ENCODE measurements around the gene GALNT15.

GALNT15 gene

DNA sequence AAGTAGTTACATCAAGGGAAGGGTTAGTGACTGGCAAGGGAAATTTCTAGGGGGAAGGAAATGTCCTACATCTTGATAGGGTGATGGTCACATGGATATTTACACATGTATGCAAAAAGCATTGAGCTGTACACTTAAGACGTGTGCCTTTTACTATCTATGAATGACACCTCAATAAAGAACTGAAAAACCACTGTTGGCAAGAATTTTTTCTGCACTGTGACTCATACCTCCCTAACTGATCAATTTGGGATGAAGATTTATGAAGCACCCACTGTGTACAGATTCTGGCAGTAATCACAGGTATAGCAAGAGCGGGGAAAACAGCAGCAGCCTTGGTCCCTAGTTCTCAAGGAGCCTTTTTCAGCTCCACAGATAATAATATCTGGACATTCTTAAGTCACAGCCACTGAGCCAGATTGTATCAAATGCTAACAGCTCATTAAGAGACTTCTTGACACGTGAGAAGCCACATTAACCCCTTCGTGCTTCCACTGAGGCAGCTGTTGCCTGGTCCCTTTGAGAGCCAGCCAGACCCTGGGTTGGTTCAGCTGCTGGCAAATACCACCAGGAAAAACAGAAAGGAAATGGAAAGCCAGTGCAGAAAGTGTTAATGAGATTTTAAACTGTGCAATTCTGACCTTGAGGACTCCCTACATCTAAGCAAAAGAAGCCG, 32.0 kb upstream of the GALNT15 start:
- no peak for DNase-seq (ENCODE audit: low read depth)

DNA sequence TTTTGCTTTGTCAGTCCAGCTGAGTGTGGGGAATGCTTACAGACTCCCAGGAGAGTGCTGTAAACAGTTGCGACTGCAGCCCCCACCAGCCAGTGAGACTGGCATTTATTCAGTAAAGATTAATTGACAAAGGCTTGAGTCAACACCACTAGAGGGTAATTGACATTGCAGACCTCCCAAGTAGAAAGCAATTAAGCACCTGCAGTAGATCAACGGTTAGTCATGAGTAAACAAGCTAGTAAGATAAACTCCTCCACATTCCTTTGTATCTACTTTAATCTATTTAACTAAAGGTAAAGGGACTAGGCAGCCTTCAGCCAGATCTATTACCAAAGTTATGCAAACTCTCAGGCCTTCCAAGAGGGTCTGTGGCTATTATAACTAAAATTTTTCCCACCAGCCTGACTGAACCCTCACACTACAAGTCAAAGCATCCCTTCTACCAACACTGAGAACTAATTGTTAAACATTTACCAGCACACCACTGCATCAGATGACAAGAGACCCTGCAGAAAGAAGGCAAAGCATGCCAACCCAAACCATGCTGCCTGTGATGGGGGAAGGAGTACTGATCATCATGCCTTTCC, 30.5 kb upstream of the GALNT15 start:
- TF ChIP-seq, protein P1, sequence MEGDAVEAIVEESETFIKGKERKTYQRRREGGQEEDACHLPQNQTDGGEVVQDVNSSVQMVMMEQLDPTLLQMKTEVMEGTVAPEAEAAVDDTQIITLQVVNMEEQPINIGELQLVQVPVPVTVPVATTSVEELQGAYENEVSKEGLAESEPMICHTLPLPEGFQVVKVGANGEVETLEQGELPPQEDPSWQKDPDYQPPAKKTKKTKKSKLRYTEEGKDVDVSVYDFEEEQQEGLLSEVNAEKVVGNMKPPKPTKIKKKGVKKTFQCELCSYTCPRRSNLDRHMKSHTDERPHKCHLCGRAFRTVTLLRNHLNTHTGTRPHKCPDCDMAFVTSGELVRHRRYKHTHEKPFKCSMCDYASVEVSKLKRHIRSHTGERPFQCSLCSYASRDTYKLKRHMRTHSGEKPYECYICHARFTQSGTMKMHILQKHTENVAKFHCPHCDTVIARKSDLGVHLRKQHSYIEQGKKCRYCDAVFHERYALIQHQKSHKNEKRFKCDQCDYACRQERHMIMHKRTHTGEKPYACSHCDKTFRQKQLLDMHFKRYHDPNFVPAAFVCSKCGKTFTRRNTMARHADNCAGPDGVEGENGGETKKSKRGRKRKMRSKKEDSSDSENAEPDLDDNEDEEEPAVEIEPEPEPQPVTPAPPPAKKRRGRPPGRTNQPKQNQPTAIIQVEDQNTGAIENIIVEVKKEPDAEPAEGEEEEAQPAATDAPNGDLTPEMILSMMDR (IDR thresholded peaks at IDR 0.05; ENCODE audit: control insufficient read depth, extremely low read depth, insufficient read depth): no peak
- no peak for DNase-seq (ENCODE audit: low read depth)
- no peak overlapping the region for H3K4me3 ChIP-seq (ENCODE audit: low read depth, low read length)

More for the DNA sequence above, 32.0 kb upstream of the GALNT15 start:
- no peak overlapping the region for H3K4me3 ChIP-seq (ENCODE audit: low read depth, low read length)
- TF ChIP-seq, protein P1 (IDR thresholded peaks at IDR 0.05; ENCODE audit: control insufficient read depth, extremely low read depth, insufficient read depth): no peak

DNA sequence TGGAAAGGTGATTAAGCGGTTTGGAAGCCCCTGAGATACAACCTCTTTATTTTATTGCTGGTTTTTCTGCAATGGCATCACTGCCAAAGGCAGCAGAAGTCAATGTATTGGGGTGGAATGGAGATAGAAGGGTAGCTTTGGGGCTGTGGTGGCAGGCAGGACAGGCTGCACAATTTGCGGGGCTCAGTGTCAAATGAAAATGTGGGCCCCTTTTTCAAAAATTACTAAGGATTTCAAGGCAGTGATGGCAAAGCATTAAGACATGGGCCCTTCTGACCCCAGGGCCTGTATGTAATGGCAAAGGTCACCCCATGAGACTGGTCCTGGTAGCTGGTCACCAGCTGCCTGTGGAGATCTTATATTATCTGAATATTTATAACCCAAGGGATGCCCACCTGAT, 29.3 kb upstream of the GALNT15 start:
- TF ChIP-seq, protein P1 (IDR thresholded peaks at IDR 0.05; ENCODE audit: control insufficient read depth, extremely low read depth, insufficient read depth): no peak
- no peak overlapping the region for H3K4me3 ChIP-seq (ENCODE audit: low read depth, low read length)
- DNase-seq (ENCODE audit: low read depth): no peak

DNA sequence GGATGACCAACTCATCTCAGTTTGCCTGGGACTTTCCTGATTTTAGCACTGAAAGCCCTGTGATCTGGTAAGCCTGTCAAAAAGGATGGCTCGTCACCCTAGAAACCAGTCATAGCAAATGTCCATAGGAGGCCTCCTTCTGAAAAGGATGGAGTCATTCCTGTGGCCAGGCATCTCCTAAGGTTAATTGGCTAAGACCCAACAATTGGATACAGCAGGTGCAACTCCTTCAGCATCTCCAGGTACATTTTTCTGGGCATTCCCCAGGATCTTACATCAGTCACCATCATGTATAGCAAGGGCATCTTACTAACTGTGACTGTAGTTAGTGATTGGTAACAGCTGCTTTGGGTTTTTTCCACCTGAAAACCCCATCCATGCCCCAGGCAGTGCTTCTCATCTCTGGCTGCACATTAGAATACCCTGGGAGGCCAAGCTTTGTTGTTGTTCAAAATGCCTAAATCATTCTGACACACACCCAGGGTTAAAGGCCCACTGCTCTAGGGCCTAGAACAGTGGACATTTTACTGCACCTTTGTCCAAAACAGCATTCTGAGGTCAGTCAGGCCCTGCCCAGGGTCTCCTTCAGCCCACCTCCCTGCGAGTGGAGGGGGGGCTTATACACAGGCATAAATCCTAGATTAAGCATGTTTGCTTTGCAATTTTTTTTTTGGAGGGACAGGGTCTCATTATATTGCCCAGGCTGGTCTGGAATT, 28.3 kb upstream of the GALNT15 start:
- TF ChIP-seq, protein P1 (IDR thresholded peaks at IDR 0.05; ENCODE audit: control insufficient read depth, extremely low read depth, insufficient read depth): no peak

DNA sequence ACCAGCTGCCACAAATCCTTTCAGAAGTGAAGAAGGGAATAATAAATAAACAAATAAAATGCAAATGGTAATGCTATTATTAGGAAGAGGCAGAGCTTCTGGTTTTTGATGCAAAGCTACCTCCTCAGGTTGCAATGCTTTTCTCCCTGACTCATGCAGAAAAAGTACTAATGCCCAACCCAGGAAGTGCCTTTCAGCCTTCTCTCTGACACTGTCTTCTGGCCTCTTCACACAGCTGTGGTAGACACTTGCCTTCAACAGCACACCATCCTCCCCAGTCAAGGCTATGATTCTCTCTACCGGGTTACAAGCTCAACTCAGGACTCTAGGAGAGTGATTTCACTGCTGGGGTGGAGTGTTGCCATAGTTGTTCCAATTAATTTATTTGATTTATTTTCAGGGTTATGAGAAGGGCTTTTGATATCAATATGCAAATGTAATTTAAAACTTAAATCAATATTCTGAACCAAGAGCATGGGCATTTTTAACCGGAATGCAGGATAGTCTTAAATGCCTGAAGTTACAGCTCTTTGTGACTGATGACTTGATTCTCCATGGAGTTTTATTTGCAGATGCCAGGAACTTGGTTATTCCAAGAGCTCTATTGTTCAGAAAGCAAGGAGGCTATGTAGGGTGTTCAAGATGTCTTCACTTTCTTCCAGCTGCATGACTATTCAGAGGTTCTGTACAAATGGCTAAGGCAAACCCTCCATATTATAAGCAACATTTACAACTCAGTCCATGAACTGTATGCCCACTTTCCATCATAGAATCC, 27.1 kb upstream of the GALNT15 start:
- TF ChIP-seq, protein P1 (IDR thresholded peaks at IDR 0.05; ENCODE audit: control insufficient read depth, extremely low read depth, insufficient read depth): no peak
- no peak overlapping the region for H3K4me3 ChIP-seq (ENCODE audit: low read depth, low read length)
- no peak for DNase-seq (ENCODE audit: low read depth)

More for the DNA sequence above, 28.3 kb upstream of the GALNT15 start:
- no peak overlapping the region for H3K4me3 ChIP-seq (ENCODE audit: low read depth, low read length)
- no peak for DNase-seq (ENCODE audit: low read depth)

DNA sequence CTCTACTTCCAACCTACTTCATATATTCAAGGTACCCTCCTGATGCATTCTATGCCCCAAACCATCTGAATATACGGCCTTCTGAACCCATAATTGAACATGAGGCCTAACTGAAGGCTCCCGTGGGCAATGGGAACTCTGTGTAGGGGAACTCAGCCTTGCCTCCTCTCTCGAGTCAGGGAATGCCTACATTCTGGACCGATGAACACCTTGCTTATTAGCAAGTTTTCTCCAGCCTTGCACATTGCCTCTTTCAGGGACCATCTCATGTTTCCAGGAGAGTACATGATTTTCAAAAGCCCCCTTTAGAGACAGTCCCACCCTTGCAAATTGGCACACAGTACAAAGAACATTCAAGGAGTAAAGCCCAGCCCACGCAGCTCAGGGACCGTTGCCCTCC, 26.3 kb upstream of the GALNT15 start:
- no peak overlapping the region for H3K4me3 ChIP-seq (ENCODE audit: low read depth, low read length)
- no peak for DNase-seq (ENCODE audit: low read depth)
- TF ChIP-seq, protein P1 (IDR thresholded peaks at IDR 0.05; ENCODE audit: control insufficient read depth, extremely low read depth, insufficient read depth): no peak

Data from LNCaP clone FGC (cell line).